ENCODE measurements around the gene RP2. TPM values are rescaled to one million over a fixed set of nuclear protein-coding genes. Genes with fewer than 3 reads are reported as not detected.

The RP2 gene
- total and polyA plus RNA-seq, 9 of the 15 experiments (the other 6 are each of a cell fraction or from before 2014, with no cell fraction given) = 2.0 to 6.9 (median 3.5) TPM

DNA sequence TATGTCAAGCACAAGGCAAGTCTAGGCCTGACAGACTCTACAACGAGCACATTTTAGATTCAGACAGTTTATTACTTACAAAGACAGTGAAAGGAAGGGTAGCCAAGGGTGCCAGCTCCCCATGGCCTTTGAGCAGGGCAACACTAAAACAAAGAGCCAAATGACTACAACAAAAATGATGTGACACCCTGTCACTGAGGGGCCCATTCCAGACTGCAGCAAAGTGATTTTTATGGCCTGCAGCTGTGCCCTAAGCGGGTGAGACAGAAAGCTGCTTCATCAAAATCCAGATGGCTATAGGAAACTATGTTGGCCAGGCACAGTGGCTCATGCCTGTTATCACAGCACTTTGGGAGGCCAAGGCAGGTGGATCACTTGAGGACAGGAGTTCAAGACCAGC, 13.4 kb upstream of the RP2 start:
- H2AFZ ChIP-seq (ENCODE audit: low read depth, low read length) = no peak overlapping the region
- H3K4me3 ChIP-seq = no peak overlapping the region
- TF ChIP-seq TBP (optimal IDR thresholded peaks at IDR 0.05; ENCODE audit: low read depth, low read length) (no peak), KAT8 (IDR thresholded peaks at IDR 0.05; ENCODE audit: low read depth) (no peak), SMARCA5 (IDR thresholded peaks at IDR 0.05) (no peak), HSF4 (CRISPR knock-in tag; IDR thresholded peaks at IDR 0.05; ENCODE audit: borderline replicate concordance) (no peak), THRB (CRISPR knock-in tag; conservative IDR thresholded peaks at IDR 0.05) (no peak), SAFB2 (IDR thresholded peaks at IDR 0.05; ENCODE audit: borderline replicate concordance, low read depth, low read length, severe bottlenecking) (no peak), NR3C1 (CRISPR knock-in tag; IDR thresholded peaks at IDR 0.05) (no peak)
- POLR2A ChIA-PET = no interaction called here
- H3K79me2 ChIP-seq (ENCODE audit: control insufficient read depth, insufficient read depth, low read length) = no peaks in the 10 kb centered on the region
- in situ Hi-C loops (cut with MboI) = no loop called here
- no peak overlapping the region for H3K9ac ChIP-seq (ENCODE audit: insufficient read depth in 1 of 2, low read depth in 2 of 2, low read length in 2 of 2)
- CTCF ChIA-PET (ENCODE audit: low intra/inter-chr PET ratio) = no interaction called here
- H3K4me2 ChIP-seq (ENCODE audit: insufficient read depth, low read length) = no peak overlapping the region
- H3K36me3 ChIP-seq (ENCODE audit: control insufficient read depth, insufficient read depth, low read length) = no peaks in the 10 kb centered on the region
- 0% methylated on average over 1 of the region's 2 CpGs for WGBS (ENCODE audit: insufficient coverage, low coverage, missing lambda C conversion rate)
- no peak overlapping the region for H3K27ac ChIP-seq (ENCODE audit: extremely low read depth, low read depth, low read length)
- ATAC-seq (no peak), DNase-seq (ENCODE audit: extremely low read depth in 1 of 4, low spot score in 3 of 4) (no peak), FAIRE-seq (no peak)
- no peaks in the 10 kb centered on the region for H4K20me1 ChIP-seq (replicated peaks; ENCODE audit: control insufficient read depth, insufficient read depth, low read length)
- H3K4me1 ChIP-seq (replicated peaks in 1 of 2; ENCODE audit: control insufficient read depth in 2 of 2, insufficient read depth in 2 of 2, low read length in 2 of 2) = no peaks in the 10 kb centered on the region
- no peaks in the 10 kb centered on the region for H3K9me3 ChIP-seq (replicated peaks; ENCODE audit: control insufficient read depth, insufficient read depth, low read depth, low read length)
- H3K9me1 ChIP-seq (ENCODE audit: control insufficient read depth, insufficient read depth, low read length) = no peaks in the 10 kb centered on the region
- no TSS peak for BruUV-seq (replicated peaks)
- intact Hi-C loops (cut with micrococcal nuclease) = no loop called here
- H3K27me3 ChIP-seq (ENCODE audit: control insufficient read depth in 2 of 2, insufficient read depth in 2 of 2, low read length in 2 of 2) = no peaks in the 10 kb centered on the region

Data from K562 (cell line).